ENCODE results near the gene NEXMIF. TPM values are rescaled to one million over a fixed set of nuclear protein-coding genes. Genes with fewer than 3 reads are reported as not detected.
"Not testable (repeated sequence)": the region's sequence is repeated elsewhere in the genome, so short reads cannot be mapped to it uniquely, and the experiment has no call there.

The NEXMIF gene
- total RNA-seq, 1 donor from 2014 or later: 2.4 TPM

DNA sequence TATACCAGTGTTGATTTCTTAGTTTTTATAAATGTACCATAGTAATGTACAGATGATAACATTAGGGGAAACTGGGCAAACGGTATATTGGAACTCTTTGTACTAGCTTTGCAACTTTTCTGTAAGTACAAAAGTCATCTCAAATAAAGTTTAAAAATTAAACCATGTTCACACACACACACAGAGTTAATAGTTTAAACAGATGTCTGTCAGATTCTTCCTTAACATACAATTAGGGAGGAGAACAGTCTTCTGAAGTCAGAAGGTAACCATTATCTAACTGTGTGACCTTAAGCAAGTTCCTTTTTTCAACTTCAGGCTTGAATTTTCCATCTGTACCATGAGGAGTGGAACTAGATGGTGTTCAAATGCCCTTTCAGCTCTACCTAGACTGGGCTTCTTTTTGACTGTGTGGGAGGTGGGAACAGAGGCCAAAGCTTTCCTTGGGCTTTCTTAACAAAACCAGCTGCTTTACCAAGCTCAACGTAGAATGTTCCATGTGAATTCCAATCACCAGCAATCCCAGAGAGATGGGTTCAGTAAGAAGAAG lies 127.8 kb downstream of the NEXMIF start:
- no peak for DNase-seq (ENCODE audit: low spot score)

DNA sequence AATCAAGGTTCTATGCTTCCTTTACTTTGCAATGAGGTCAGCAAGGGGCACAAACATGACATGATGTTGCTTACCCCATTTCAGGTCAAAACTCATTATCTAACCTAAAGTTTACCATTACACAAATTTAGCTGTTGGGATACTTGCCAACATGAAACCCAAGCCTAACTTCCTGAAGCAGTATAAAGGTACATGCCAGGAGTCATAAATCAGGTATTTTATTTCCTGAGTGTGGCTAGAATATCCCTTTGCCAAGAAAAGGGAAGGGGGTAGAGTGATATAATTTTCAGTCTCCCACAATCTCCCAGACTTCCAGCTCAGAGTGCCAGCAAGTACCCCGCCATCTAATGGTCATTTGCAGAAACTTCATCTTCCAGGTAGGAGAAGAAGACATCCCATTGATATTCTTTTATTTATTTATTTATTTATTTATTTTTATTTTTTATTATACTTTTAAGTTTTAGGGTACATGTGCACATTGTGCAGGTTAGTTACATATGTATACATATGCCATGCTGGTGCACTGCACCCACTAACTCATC lies 136.6 kb downstream of the NEXMIF start:
- DNase-seq (ENCODE audit: low spot score): no peak

DNA sequence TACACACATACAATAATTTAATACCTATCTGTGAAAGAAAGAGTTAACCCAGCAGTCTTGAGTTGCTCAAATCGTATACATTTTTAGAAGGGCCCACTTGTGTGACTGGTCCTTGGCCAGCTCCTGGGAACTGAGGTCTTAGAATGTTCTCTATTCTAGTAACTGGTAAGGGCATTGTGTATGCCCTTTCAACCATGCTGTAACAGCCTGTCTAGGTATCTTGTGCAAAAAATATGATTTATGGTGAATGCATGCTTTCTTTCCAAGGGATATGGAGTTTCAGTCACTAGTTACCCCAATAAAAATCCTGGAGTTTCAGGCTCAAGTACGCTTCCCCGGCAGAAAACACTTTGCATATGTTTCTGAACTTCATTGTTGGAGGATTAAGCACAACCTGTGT lies 140.6 kb downstream of the NEXMIF start:
- no peak for DNase-seq (ENCODE audit: low spot score)

DNA sequence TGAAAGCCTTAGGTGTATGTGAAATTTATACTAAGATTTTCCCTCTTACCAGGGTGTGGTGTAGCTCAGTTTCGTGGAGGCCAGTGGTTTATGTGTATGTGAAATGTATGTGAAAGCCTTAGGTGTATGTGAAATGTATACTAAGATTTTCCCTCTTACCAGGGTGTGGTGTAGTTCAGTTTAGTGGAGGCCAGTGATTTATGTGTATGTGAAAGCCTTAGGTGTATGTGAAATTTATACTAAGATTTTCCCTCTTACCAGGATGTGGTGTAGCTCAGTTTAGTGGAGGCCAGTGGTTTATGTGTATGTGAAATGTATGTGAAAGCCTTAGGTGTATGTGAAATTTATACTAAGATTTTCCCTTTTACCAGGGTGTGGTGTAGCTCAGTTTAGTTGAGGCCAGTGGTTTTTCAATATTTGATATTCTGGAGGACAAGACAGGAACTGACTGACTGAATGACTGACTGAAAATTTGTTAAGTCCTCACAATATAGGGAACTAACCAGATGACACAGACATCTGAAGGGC lies 143.7 kb downstream of the NEXMIF start:
- DNase-seq (ENCODE audit: low spot score): no peak

DNA sequence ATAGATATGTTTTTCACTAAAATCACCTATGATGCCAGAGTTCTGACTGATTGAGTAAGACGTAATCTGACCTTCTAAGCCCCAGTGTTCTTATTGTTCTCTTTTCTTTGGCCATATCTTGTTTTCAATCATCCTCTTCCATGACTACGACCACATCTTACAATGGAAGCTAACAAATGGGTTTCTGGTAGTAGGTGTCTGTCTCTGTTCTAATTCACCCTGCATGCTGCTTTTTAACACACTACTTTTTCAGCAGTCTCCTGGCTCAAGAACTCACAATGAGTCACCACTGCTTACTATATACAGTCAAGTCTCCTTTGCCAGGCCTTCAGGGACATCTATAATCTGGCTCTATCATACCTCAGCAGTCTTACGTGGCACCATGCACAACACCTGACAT lies 146.1 kb downstream of the NEXMIF start:
- DNase-seq (ENCODE audit: low spot score): no peak

DNA sequence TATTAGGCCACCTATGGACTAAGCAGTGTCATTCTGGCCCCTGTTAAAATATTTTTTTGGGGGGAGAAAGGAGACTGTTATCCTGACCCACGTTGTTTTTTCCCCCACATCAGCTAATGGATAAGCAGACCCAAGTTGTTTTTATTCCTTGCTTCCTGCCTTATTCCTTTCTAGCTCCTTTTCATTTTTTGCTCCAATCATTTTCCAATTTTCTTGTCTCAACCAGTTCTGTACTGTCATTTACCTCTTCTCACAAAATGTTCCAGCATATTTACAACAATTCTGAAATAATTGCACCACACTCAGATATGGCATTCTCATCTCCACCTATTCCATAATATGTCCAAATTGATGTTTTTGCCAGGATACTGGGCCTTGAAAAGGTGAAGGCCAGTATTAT lies 150.3 kb downstream of the NEXMIF start:
- no peak for DNase-seq (ENCODE audit: low spot score)

DNA sequence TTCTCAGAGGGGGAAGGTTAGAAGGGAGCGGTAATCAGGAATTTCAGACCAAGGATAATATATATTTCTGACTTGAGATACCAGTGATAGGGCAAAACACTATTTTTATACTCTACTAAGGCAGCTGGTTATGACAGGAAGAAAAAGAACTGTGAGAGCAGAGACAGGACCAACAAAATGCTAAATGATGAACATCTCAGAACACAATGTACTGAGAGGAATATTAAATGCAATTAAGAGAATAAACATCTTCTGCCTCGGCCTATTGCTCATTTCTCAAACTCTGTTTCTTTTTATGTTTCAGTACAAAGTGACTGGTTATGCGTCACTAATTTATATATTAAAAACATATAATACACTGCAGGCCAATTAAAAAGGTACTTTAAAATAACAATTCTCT lies 188.8 kb downstream of the NEXMIF start:
- no peak for DNase-seq (ENCODE audit: low spot score)

DNA sequence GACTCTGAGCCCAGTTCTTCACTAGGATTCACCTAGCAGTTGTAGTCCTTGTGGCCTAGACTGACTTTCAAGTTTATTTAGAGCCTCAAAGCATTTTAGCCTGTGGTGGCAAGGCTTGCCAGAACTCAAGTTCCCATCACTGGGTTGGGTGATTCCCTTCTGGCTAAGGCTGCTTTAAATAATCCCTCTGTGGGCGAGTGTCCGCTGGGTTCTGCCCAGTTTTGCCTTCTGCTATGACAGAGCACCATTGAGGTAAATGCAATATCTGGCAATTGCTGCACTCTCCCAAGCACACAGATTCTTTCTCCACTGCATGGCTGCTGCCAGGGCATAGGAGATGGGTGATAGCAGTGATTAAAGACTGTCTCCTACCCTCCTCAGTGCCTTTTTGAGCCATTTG lies 220.0 kb downstream of the NEXMIF start:
- DNase-seq (ENCODE audit: low spot score): no peak

DNA sequence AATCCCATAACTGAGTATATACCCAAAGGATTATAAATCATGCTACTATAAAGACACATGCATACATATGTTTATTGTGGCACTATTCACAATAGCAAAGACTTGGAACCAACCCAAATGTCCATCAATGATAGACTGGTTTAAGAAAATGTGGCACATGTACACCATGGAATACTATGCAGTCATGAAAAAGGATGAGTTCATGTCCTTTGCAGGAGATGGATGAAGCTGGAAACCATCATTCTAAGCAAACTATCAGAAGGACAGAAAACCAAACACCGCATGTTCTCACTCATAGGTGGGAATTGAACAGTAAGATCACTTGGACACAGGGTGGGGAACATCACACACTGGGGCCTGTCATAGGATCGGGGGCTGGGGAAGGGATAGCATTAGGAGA lies 223.9 kb downstream of the NEXMIF start:
- not testable (repeated sequence) for DNase-seq (ENCODE audit: low spot score)

DNA sequence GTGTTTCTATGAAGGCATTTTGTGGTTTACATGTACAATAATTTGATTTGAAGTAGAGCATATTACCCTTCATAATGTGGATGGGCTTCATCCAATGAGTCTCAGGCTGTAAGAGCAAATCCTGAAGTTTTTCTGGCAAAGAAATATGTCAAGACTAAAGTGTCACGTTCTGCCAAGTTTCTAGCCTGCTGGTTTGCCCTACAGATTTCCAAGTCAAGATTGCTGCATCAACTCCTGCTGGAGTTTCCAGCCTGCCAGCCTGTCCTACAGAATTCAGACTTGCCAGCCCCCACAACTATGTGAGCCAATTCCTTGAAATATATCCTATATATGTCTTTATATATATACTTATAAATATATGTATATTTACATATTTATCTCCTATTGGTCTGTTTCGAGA lies 240.8 kb downstream of the NEXMIF start:
- DNase-seq (ENCODE audit: low spot score): no peak

Other genes starting within 250 kb of the NEXMIF start
- 20.7 TPM for gene ABCB7, start 230.8 kb upstream of the NEXMIF start, total RNA-seq